ENCODE measurements around the gene CALN1.

CALN1 gene

DNA sequence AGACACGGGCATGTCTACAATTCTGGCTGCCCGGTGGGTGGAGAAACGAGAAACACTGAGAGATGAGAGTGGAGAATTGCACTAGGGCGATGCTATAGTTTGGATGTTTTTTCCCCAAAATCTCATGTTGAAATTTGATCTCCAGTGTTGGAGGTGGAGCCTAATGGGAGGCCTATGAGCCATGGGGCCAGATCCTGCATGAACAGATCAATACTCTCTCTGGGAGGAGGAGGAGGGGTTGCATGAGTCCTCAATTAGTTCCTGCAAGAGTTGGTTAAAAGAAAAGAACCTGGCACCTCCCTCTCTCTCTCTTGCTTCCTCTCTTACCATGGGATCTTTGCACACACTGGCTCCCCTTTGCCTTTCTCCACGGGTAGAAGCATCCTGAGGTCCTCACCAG is 299.1 kb downstream of the CALN1 start:
- H3K4me1 Mint-ChIP-seq = peaks cover 13% of the 10 kb centered on the region
- peaks cover 9% of the 10 kb centered on the region for H3K36me3 Mint-ChIP-seq (ENCODE audit: low read depth)
- H3K27ac Mint-ChIP-seq = peak overlapping the region; percentile 67
- peaks cover 27% of the 10 kb centered on the region for H3K9me3 Mint-ChIP-seq
- peaks cover 17% of the 10 kb centered on the region for H3K27me3 Mint-ChIP-seq (ENCODE audit: low read depth, poor library complexity)
- DNase-seq = no peak
- H3K4me3 Mint-ChIP-seq = no peak overlapping the region
- TF ChIP-seq, protein P1, sequence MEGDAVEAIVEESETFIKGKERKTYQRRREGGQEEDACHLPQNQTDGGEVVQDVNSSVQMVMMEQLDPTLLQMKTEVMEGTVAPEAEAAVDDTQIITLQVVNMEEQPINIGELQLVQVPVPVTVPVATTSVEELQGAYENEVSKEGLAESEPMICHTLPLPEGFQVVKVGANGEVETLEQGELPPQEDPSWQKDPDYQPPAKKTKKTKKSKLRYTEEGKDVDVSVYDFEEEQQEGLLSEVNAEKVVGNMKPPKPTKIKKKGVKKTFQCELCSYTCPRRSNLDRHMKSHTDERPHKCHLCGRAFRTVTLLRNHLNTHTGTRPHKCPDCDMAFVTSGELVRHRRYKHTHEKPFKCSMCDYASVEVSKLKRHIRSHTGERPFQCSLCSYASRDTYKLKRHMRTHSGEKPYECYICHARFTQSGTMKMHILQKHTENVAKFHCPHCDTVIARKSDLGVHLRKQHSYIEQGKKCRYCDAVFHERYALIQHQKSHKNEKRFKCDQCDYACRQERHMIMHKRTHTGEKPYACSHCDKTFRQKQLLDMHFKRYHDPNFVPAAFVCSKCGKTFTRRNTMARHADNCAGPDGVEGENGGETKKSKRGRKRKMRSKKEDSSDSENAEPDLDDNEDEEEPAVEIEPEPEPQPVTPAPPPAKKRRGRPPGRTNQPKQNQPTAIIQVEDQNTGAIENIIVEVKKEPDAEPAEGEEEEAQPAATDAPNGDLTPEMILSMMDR (IDR thresholded peaks at IDR 0.05) = no peak

DNA sequence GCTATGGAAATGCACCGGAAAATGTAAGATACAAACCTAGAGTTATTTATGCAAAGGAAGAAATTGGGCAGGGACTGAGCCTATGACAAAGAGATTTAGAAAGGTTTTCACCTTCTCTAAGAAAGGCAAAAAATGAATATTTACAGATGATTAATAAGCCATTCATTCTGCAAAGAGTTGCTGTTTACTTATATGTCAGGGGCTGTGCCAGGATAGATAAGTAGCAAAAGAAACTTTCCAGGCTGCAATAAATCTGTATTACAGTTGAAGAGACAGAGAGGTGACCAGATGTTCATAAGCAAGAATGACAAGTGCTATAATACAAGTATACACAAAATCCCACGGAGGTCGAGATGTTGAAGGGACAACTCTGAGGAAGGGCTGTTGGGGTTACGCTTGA is 299.6 kb downstream of the CALN1 start:
- Mint-ChIP-seq H3K4me1 (peaks cover 13% of the 10 kb centered on the region), H3K27me3 (ENCODE audit: low read depth, poor library complexity) (peaks cover 20% of the 10 kb centered on the region), H3K4me3 (no peak overlapping the region), H3K36me3 (ENCODE audit: low read depth) (peaks cover 11% of the 10 kb centered on the region), H3K27ac (peak overlapping the region; percentile 67), H3K9me3 (peaks cover 30% of the 10 kb centered on the region)
- no peak for DNase-seq
- TF ChIP-seq, protein P1 (IDR thresholded peaks at IDR 0.05) = no peak

DNA sequence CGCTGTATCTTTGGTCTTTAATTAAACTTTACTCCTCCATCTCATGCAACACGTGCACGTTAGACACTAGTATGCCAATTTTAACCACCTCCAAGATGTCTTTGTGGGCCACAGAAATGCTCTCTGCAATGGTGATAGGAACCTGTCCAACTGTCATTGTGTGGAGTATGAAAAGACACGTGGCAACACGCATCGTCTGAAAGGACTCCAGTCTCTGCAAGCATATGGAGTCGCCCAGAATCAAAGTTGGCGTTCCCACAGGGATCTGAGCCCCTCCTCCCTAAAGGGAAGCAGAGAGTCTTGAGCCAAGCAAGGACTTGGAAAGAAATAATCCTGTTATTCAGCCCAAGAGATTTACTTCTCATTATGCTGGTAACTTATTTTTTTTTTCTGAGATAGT is 301.1 kb downstream of the CALN1 start:
- Mint-ChIP-seq H3K27ac (no peak overlapping the region), H3K4me1 (peaks cover 17% of the 10 kb centered on the region), H3K27me3 (ENCODE audit: low read depth, poor library complexity) (peaks cover 16% of the 10 kb centered on the region), H3K36me3 (ENCODE audit: low read depth) (peaks cover 11% of the 10 kb centered on the region), H3K4me3 (no peak overlapping the region), H3K9me3 (peaks cover 28% of the 10 kb centered on the region)
- DNase-seq = no peak
- TF ChIP-seq, protein P1 (IDR thresholded peaks at IDR 0.05) = no peak

DNA sequence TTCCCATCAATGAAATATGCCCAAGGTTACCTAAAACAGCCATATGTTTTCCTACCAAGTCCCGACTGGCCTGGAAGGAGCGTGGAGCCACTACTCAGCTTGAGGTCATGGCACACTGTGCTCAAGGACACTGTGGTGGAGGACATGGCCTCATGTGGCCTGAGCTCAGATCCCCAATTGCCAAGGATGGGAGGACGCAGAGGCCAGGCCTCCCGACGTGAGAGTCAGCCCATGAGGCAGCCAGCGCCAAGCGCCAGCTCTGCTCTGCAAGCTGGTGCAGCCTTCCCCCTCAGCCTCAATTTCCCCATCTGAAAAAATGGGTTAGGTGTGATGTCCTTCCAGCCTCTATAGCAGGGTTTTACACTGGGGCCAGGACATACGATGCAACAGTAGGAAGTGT is 302.6 kb downstream of the CALN1 start:
- Mint-ChIP-seq H3K27me3 (ENCODE audit: low read depth, poor library complexity) (peaks cover 15% of the 10 kb centered on the region), H3K27ac (no peak overlapping the region), H3K36me3 (ENCODE audit: low read depth) (peaks cover 15% of the 10 kb centered on the region), H3K4me1 (peaks cover 19% of the 10 kb centered on the region), H3K9me3 (peaks cover 27% of the 10 kb centered on the region), H3K4me3 (no peak overlapping the region)
- DNase-seq = no peak
- TF ChIP-seq, protein P1 (IDR thresholded peaks at IDR 0.05) = no peak

DNA sequence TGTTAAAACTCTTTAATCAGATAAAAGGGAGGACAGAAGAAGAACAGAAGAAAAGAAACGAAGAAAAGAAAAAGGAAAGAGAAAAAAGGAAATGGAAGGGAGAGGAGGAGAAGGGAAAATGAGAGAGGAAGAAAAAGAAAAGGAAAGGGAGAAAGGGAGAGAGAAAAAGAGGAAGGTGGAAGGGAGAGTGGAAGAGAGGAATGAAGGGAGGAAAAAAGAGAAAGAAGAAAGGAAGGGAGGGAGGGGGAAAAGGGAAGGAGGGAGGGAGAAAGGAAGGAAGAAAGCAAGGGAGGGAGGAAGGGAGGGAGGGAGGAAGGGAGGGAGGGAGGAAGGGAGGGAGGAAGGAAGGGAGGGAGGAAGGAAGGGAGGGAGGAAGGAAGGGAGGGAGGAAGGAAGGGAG is 305.7 kb downstream of the CALN1 start:
- Mint-ChIP-seq H3K27me3 (ENCODE audit: low read depth, poor library complexity) (peaks cover 15% of the 10 kb centered on the region), H3K27ac (no peak overlapping the region), H3K4me3 (no peak overlapping the region), H3K4me1 (peaks cover 6% of the 10 kb centered on the region), H3K9me3 (peaks cover 27% of the 10 kb centered on the region), H3K36me3 (ENCODE audit: low read depth) (peaks cover 27% of the 10 kb centered on the region)
- DNase-seq = no peak
- TF ChIP-seq, protein P1 (IDR thresholded peaks at IDR 0.05) = no peak

DNA sequence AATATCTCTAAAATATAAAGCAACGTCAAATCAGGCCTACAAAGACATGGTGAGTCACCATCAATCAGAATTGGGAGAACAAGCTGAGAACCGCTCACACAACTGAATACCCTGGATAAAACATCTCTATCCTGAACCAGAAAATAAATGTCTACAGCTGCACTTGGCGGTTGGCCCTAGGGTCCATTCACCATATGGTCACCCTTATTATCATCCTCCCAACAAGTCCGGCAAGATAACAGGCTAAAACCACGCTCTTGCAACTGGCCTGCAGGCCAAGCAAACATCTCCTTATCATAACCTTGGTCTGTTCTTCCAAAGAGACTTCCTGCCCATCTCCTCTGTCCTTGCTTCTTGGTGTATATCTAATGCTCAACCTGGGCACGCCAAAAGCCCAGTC is 310.7 kb downstream of the CALN1 start:
- no peak for DNase-seq
- Mint-ChIP-seq H3K4me3 (no peak overlapping the region), H3K4me1 (peaks cover 12% of the 10 kb centered on the region), H3K9me3 (peaks cover 4% of the 10 kb centered on the region), H3K36me3 (ENCODE audit: low read depth) (peaks cover 16% of the 10 kb centered on the region), H3K27me3 (ENCODE audit: low read depth, poor library complexity) (no peaks in the 10 kb centered on the region), H3K27ac (no peak overlapping the region)
- TF ChIP-seq, protein P1 (IDR thresholded peaks at IDR 0.05) = no peak
